Chondrocyte (in vitro differentiated cells): ENCODE data around the gene SLC39A2. TPM values are rescaled to one million over a fixed set of nuclear protein-coding genes. Genes with fewer than 3 reads are reported as not detected.
"Not testable (repeated sequence)": the region's sequence is repeated elsewhere in the genome, so short reads cannot be mapped to it uniquely, and the experiment has no call there.

Source experiments
- DNase-seq: peaks from one replicate; pipeline ENCODE4 v3.0.0; 2021; ENCODE audit warnings: mixed read lengths, low spot score
- H3K27ac Mint-ChIP-seq: one replicate; pipeline ENCODE4 v1.8.0; 2021; ENCODE audit warnings: mild to moderate bottlenecking, moderate library complexity, mixed read lengths; ENCODE audit not compliant: unreplicated experiment
- H3K27me3 Mint-ChIP-seq: 2 replicates; pipeline ENCODE4 v1.8.0; 2021; ENCODE audit warnings: low read depth, mixed read lengths
- H3K36me3 Mint-ChIP-seq: 2 replicates; pipeline ENCODE4 v1.8.0; 2021; ENCODE audit warnings: low read depth, mixed read lengths
- H3K4me1 Mint-ChIP-seq: 2 replicates; pipeline ENCODE4 v1.8.0; 2021; ENCODE audit warnings: low read depth, mild to moderate bottlenecking, mixed read lengths
- H3K4me3 Mint-ChIP-seq: one replicate; pipeline ENCODE4 v1.8.0; 2021; ENCODE audit warnings: mild to moderate bottlenecking, moderate library complexity, mixed read lengths; ENCODE audit not compliant: unreplicated experiment
- H3K9me3 Mint-ChIP-seq: 2 replicates; pipeline ENCODE4 v1.8.0; 2021; ENCODE audit warnings: low read depth, mixed read lengths
- CTCF ChIP-seq: fragments of 200-600 bp; sonication (generic); IDR thresholded peaks from 2 replicates; pipeline ENCODE4 v1.5.0; 2021; ENCODE audit warnings: antibody characterized with exemption, mild to moderate bottlenecking, moderate library complexity
- total RNA-seq: library from RNA; stranded (reverse); gene quantifications from 3 replicates; pipeline ENCODE4 v1.2.1, GENCODE V29; 2021

Gene SLC39A2
- total RNA-seq, 1 donor from 2014 or later, result not detected

GRCh38 chr14:20997564-20997963 is 1.5 kb upstream of the SLC39A2 start:
- no peak for DNase-seq
- H3K27ac Mint-ChIP-seq, result no peak overlapping the region
- TF ChIP-seq CTCF, result no peak
- H3K9me3 Mint-ChIP-seq, result no peaks in the 10 kb centered on the region
- H3K4me1 Mint-ChIP-seq, result peaks cover 18% of the 10 kb centered on the region
- peaks cover 31% of the 10 kb centered on the region for H3K36me3 Mint-ChIP-seq
- no peaks in the 10 kb centered on the region for H3K27me3 Mint-ChIP-seq
- no peak overlapping the region for H3K4me3 Mint-ChIP-seq

- H3K4me3 Mint-ChIP-seq, result no peak overlapping the region
- no peaks in the 10 kb centered on the region for H3K27me3 Mint-ChIP-seq
- no peaks in the 10 kb centered on the region for H3K9me3 Mint-ChIP-seq
- no peak for DNase-seq
- no peak for TF ChIP-seq CTCF
- H3K4me1 Mint-ChIP-seq, result peaks cover 18% of the 10 kb centered on the region
- no peak overlapping the region for H3K27ac Mint-ChIP-seq
- peaks cover 28% of the 10 kb centered on the region for H3K36me3 Mint-ChIP-seq
These were observed 954 bp upstream of the SLC39A2 start for GRCh38 chr14:20998139-20998538.

DNA sequence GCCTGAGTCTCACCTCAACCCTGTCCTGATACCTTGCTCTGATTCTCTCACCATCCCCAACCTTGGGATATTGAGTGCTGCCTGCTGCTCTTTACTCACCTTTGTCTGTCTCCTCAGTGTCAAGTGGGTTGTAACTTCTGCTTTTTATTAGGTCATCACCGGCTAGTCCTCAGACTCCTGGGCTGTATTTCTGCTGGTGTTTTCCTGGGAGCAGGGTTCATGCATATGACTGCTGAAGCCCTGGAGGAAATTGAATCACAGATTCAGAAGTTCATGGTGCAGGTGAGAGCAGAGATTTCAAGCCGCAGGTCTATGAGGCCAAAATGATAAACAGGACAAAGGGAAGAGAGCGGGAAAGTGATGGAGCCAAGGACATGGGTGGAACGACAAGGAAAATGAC is 498 bp downstream of the SLC39A2 start:
- peaks cover 20% of the 10 kb centered on the region for H3K36me3 Mint-ChIP-seq
- DNase-seq, result no peak
- TF ChIP-seq CTCF, result no peak
- H3K27me3 Mint-ChIP-seq, result no peaks in the 10 kb centered on the region
- peaks cover 18% of the 10 kb centered on the region for H3K4me1 Mint-ChIP-seq
- no peak overlapping the region for H3K27ac Mint-ChIP-seq
- H3K4me3 Mint-ChIP-seq, result no peak overlapping the region
- no peaks in the 10 kb centered on the region for H3K9me3 Mint-ChIP-seq

GRCh38 chr14:21001218-21001617 is 2.1 kb downstream of the SLC39A2 start:
- Mint-ChIP-seq H3K36me3 (peaks cover 4% of the 10 kb centered on the region), H3K27me3 (no peaks in the 10 kb centered on the region), H3K4me1 (peaks cover 18% of the 10 kb centered on the region), H3K27ac (no peak overlapping the region), H3K4me3 (no peak overlapping the region), H3K9me3 (no peaks in the 10 kb centered on the region)
- no peak for TF ChIP-seq CTCF
- DNase-seq, result no peak

DNA sequence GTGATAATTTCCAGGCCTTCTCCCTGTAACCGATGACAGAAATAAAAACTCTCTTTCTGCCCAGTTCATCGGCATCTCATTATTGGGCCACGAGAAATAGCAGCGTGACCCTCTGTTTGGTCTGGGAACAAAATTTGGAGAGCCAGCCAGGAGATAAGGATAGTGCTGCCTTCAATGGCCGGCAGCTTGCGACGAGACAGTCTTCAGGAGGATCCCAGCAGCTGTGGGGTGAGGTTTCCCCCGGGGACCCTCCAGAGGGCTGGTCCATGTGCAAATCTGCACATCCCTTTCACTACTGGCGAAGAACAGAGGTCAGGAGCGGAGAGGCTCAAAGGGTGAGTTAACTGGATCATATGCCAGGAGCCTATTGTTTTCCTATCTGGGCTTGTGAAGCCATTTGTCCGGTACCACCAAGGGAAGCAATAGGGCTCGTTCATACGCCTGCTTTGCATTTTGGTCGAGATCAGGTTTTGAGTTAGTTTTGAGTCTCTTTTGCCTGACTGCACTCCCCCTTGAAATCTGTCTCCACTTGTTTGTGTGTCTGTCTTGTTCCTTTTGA is 4.8 kb downstream of the SLC39A2 start:
- no peak for DNase-seq
- TF ChIP-seq CTCF, result no peak
- no peaks in the 10 kb centered on the region for H3K9me3 Mint-ChIP-seq
- H3K4me1 Mint-ChIP-seq, result peaks cover 5% of the 10 kb centered on the region
- H3K27me3 Mint-ChIP-seq, result no peaks in the 10 kb centered on the region
- H3K4me3 Mint-ChIP-seq, result no peak overlapping the region
- no peak overlapping the region for H3K27ac Mint-ChIP-seq
- no peaks in the 10 kb centered on the region for H3K36me3 Mint-ChIP-seq

- not testable (repeated sequence) for H3K9me3 Mint-ChIP-seq, H3K4me1 Mint-ChIP-seq
These were observed 10.6 kb downstream of the SLC39A2 start for GRCh38 chr14:21009721-21010120.

More at GRCh38 chr14:21009721-21010120, 10.6 kb downstream of the SLC39A2 start:
- not testable (repeated sequence) for DNase-seq, H3K27ac Mint-ChIP-seq, H3K36me3 Mint-ChIP-seq, H3K4me3 Mint-ChIP-seq
- H3K27me3 Mint-ChIP-seq, result peaks cover 16% of the 10 kb centered on the region
